K562 treated with DMSO at 1 percent for 12 hours (cell line): ENCODE measurements around the gene ARRB1. TPM values are rescaled to one million over a fixed set of nuclear protein-coding genes. Genes with fewer than 3 reads are reported as not detected.

Source experiments
- total RNA-seq: library from RNA; unstranded; fragments of 300-600 nt; gene quantifications from 2 replicates; pipeline ENCODE4 v1.2.3, GENCODE V29; 2022; ENCODE audit not compliant: insufficient read depth

The ARRB1 gene
- total RNA-seq: 17.8 and 52.5 TPM in 2 replicates

GRCh38 chr11:75351541-75351790 lies at the start of gene ARRB1:
TSS of gene ARRB1 (minus strand) at chr11:75351661. CDS start at chr11:75351607, 54 bp downstream.

GRCh38 chr11:75399344-75400145 lies 48.1 kb upstream of the ARRB1 start, which contains the start of gene RPS3:
TSS of gene RPS3 (plus strand) at chr11:75399518. CDS start at chr11:75399548, 30 bp downstream.

GRCh38 chr11:75240311-75241035 lies 111.0 kb downstream of the ARRB1 start, which contains the start of gene TPBGL:
TSS of gene TPBGL (plus strand) at chr11:75240774. CDS start at chr11:75241050, 276 bp downstream.

Other genes with a start within 250 kb of the ARRB1 start
- gene SLCO2B1, start 200.6 kb downstream of the ARRB1 start, total RNA-seq: 2.6 and 16.8 TPM in 2 replicates
- 0.28 TPM in 1 of 2 replicates, not detected in the other for gene TPBGL, start 110.9 kb downstream of the ARRB1 start, total RNA-seq
- gene RPS3, start 47.9 kb upstream of the ARRB1 start, total RNA-seq: 5,508 and 7,806 TPM in 2 replicates
- 0.60 TPM in 1 of 2 replicates, not detected in the other for gene KLHL35, start 81.5 kb upstream of the ARRB1 start, total RNA-seq
- 28.0 and 64.7 TPM in 2 replicates for gene GDPD5, start 174.3 kb upstream of the ARRB1 start, total RNA-seq
- 135 and 159 TPM in 2 replicates for gene SERPINH1, start 210.6 kb upstream of the ARRB1 start, total RNA-seq